GM18873 (cell line): ENCODE data around the gene MSI2.

Experiments used
- ATAC-seq: cut with Tn5 transposase; IDR thresholded peaks from one replicate; pipeline ENCODE4 v1.9.1; 2021; ENCODE audit warnings: mild to moderate bottlenecking, moderate library complexity, moderate number of reproducible peaks; ENCODE audit not compliant: unreplicated experiment, low FRiP score

The MSI2 gene

GRCh38 chr17:57531648-57532504, 275.6 kb downstream of the MSI2 start:
- no peak for ATAC-seq

- no peak for ATAC-seq
Observed at GRCh38 chr17:57532556-57532955, 276.2 kb downstream of the MSI2 start.

DNA sequence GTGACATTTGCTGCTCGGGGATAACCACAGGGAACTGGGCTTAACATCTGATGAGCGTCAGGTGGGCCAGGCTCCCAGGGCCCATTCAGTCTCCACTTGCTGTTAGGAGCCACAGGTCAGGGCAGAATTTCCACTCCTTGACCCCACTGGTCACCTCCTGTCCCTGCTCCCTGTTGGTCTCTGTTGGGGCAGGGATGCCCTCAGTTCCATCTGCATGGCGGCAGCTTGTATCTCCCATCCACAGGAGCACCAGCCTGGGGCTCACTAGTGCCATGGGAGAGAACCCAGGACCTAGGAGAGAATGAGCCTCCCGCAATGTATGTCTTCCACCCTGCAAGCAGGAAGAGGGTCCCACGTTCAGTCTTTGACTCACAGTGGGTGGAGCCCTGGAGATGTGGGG, 276.6 kb downstream of the MSI2 start:
- ATAC-seq: no peak

DNA sequence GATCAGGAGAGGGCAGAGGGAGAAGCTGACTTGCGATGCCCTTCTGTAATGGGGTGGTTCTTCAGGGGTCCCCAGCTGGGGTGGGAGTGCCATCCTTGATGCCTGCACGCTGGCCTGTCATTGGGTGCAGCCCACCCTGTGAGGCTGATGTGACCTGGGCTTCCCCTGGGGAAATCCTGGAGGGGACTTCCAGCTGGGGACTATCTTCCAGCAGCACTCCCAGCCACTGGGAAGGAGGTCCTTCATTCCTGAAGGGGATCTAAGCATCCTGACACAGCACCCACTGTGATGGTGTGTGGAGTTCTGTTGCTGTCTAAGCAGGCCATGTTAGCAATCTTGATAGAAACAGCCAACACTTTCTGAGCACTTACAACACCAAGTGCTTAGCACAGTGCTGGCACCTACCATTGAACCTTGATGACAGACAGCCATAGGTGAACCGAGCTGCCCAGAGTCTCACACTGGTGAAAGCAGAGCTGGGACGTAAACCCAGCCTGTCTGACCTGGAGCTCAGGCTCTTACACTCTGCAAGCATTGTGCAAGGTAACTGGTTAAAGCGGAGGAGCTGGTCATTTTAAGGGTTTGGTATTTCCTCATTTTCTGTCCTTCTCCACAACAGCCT, 277.5 kb downstream of the MSI2 start:
- no peak for ATAC-seq

GRCh38 chr17:57534863-57535248, 278.5 kb downstream of the MSI2 start:
- ATAC-seq: no peak

GRCh38 chr17:57535249-57535966, 279.1 kb downstream of the MSI2 start:
- ATAC-seq: no peak

GRCh38 chr17:57536289-57536688, 280.0 kb downstream of the MSI2 start:
- ATAC-seq: no peak

GRCh38 chr17:57536789-57537523, 280.6 kb downstream of the MSI2 start:
- ATAC-seq: no peak

- no peak for ATAC-seq
Observed at GRCh38 chr17:57537524-57538410, 281.4 kb downstream of the MSI2 start.

DNA sequence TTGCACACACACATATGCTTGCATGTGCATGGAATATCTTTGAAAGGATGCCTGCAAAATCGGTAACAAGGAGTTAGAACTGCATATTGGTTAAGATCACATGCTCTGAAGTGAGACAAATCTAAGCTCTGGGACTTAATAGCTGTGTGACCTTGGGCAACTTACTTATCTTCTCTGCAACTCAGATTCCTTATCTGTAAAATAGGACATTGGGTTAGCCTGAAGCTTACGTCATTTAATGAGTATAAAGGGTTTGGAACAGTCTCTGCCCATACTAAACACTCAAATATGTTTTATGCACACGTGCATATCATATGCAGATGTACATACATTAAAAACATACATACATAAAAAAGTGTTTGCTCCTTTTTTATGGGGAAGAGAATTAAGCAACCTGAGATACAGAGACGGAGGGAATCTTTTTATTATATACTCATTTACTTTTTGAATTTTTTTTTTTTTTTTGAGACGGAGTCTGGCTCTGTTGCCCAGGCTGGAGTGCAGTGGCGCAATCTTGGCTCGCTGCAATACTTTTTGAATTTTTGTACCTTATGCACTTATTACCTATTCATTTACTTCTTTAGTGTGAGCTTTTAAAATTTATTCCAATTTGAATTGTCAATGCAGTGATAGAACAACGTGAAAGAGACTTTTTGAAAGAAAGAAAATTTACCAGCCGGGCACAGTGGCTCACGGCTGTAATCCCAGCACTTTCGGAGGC, 282.6 kb downstream of the MSI2 start:
- no peak for ATAC-seq

- no peak for ATAC-seq
Observed at GRCh38 chr17:57539529-57540301, 283.4 kb downstream of the MSI2 start.

DNA sequence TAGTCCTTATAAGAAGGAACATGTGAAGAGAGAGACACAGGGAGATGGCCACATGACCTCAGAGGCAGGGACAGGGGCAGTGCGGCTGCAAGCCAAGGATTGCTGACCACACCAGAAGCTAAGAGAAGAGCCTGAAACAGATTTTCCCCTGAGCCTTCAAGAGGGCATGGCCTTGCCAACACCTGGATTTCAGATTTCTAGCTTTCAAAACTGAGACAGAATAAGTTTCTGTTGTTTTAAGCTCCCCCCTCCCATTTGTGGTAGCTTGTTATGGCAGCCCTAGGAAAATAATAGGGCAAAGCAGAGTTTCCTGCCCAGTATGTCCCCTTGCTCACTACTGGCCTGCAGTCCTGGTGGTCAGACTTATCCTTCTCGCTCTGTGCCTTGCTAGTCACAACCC, 284.3 kb downstream of the MSI2 start:
- no peak for ATAC-seq

GRCh38 chr17:57541049-57541448, 284.7 kb downstream of the MSI2 start:
- no peak for ATAC-seq

DNA sequence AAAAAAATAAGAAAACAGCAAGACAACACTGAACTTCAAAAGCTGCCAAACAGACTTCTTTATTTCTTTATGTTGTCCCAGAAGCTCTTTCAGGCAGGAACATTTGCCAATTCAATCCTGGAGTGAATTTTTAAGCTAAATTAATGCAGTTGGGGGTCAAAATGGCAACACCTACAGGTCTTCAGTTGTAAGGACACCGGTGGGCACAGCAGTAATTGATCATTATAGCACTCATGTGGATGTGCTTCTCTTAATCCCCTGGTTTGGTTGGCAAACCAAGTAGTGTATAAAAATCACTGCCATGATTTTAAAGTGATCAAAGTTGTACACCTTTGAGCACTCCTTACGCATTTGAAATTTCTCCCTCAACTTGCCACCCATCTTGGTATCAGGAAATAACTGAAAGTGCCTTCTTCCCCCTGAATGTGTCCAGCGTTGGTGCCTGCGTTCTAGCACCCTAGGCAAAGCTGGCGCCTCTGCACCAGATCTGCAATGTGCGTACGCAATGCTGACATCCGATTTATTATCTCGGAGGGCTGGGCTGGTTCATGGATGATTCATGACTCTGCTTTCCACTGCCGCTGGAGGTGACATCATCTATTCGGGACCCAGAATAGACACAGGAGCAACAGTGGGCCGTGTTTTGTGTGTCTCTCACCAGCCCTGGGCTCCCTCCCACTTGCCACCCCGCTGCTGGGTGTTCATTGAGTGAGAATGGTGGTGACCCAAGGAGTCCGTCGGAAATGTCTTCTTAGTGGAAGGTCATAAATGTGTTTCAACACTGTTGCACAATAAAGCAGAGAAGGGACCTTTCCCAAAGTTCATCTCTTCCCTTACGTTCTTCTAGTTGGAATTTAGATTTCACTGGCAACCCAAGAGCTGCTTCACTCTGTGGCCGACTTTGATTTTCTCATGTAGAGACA, 285.4 kb downstream of the MSI2 start:
- no peak for ATAC-seq

DNA sequence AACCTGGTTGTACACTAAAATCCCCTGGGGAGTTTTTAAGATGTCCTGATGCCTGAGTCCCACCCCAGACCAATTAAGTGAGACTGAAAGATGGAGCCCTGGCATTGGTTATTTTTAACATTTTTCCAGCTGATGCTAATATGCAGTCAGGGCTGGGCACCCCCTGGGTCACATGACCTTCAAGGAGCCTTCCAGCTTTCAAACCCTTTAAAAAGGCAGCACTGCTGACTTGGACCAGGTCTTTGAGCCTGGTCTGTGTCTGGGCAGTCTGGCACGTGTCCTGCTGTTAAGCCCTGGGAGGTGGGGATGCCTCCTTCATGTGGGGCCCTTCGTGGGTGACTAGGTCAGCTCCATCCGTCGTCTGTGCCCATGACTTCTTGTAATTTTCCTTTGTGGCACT, 286.2 kb downstream of the MSI2 start:
- ATAC-seq: no peak

DNA sequence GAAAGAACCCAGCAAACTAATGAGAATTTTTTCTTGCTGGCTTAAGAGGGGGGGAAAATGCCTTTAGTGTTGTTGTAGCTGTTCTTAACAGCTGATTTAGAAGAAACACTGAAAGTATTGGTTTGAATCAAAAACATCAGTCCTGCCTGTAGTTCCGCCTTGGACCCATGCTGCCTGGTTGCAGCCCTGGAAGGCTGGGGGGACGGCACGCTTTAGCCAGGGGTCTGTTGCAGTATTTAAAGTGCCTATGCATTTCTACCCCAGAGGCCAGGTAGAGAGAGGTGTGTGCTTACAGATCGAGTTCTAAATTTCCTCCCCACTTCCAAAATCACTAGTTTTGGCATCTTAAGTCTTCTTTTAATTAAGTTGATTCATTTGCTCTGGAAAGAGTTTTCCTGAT, 286.9 kb downstream of the MSI2 start:
- ATAC-seq: no peak

- ATAC-seq: no peak
Observed at GRCh38 chr17:57544401-57544800, 288.1 kb downstream of the MSI2 start.
